22Rv1 (cell line): ENCODE results near the gene PATE2.

Source experiments
- ZFX ChIP-seq: fragments of 450-650 bp; IDR thresholded peaks from 2 replicates; pipeline ENCODE4 v1.6.1; 2017; ENCODE audit warnings: antibody characterized with exemption, borderline replicate concordance
- TF ChIP-seq, protein P1 (sequence below): fragments of 450-650 bp; IDR thresholded peaks from 2 replicates; pipeline ENCODE4 v1.5.1; 2017; ENCODE audit warnings: mild to moderate bottlenecking

DNA sequence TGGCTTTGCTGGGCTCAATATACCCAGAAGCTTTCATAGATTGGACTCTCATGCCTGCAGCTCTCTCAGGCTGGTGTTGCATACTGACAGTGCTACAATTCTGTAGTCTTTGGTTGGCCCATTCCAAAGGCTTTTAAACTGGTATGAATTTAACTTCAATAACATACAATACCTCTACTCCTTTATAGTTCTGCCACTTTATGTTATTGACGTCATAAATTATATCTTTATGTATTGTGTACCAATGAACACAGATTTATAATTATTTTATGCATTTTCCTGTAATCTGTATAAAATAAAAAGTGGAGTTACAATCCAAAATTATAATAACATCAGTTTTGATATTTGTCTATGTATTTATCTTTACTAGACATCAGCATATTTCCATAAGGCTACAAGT lies 16.2 kb downstream of the PATE2 start:
- TF ChIP-seq, protein P1, sequence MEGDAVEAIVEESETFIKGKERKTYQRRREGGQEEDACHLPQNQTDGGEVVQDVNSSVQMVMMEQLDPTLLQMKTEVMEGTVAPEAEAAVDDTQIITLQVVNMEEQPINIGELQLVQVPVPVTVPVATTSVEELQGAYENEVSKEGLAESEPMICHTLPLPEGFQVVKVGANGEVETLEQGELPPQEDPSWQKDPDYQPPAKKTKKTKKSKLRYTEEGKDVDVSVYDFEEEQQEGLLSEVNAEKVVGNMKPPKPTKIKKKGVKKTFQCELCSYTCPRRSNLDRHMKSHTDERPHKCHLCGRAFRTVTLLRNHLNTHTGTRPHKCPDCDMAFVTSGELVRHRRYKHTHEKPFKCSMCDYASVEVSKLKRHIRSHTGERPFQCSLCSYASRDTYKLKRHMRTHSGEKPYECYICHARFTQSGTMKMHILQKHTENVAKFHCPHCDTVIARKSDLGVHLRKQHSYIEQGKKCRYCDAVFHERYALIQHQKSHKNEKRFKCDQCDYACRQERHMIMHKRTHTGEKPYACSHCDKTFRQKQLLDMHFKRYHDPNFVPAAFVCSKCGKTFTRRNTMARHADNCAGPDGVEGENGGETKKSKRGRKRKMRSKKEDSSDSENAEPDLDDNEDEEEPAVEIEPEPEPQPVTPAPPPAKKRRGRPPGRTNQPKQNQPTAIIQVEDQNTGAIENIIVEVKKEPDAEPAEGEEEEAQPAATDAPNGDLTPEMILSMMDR: no peak
- TF ChIP-seq ZFX: no peak
